ENCODE results near the gene RFLNA.

The RFLNA gene

GRCh38 chr12:124294780-124295341 is at the start of gene RFLNA:
TSS of gene RFLNA (plus strand) at chr12:124295093. CDS start at chr12:124295430, 337 bp downstream.
- no peak for DNase-seq

GRCh38 chr12:124247331-124247730 is 47.6 kb upstream of the RFLNA start:
- DNase-seq, result no peak

GRCh38 chr12:124248941-124249825 is 45.7 kb upstream of the RFLNA start:
- peak in 1 of 2 experiments; percentile 24 for DNase-seq

- DNase-seq, result no peak
Measured at GRCh38 chr12:124251186-124251585, 43.7 kb upstream of the RFLNA start.

GRCh38 chr12:124252964-124253363 is 41.9 kb upstream of the RFLNA start:
- no peak for DNase-seq

- DNase-seq, result no peak
Measured at GRCh38 chr12:124254126-124254525, 40.8 kb upstream of the RFLNA start.

GRCh38 chr12:124259154-124260066 is 35.5 kb upstream of the RFLNA start:
- DNase-seq, result peak; percentile 60

- DNase-seq, result no peak
Measured at GRCh38 chr12:124261885-124262284, 33.0 kb upstream of the RFLNA start.

- DNase-seq, result no peak
Measured at GRCh38 chr12:124264089-124264795, 30.7 kb upstream of the RFLNA start.

GRCh38 chr12:124264879-124265278 is 30.0 kb upstream of the RFLNA start:
- DNase-seq, result no peak

GRCh38 chr12:124267205-124267778 is 27.6 kb upstream of the RFLNA start:
- DNase-seq, result no peak

GRCh38 chr12:124270671-124271070 is 24.2 kb upstream of the RFLNA start:
- no peak for DNase-seq

- DNase-seq, result peak; percentile 26 to 32
Measured at GRCh38 chr12:124273630-124274029, 21.3 kb upstream of the RFLNA start.

GRCh38 chr12:124276337-124276736 is 18.6 kb upstream of the RFLNA start:
- no peak for DNase-seq

- DNase-seq, result no peak
Measured at GRCh38 chr12:124277394-124278241, 17.3 kb upstream of the RFLNA start.

- DNase-seq, result no peak
Measured at GRCh38 chr12:124278389-124279101, 16.3 kb upstream of the RFLNA start.

GRCh38 chr12:124279315-124279714 is 15.6 kb upstream of the RFLNA start:
- DNase-seq, result no peak

- DNase-seq, result no peak
Measured at GRCh38 chr12:124279846-124280360, 15.0 kb upstream of the RFLNA start.

GRCh38 chr12:124281309-124281708 is 13.6 kb upstream of the RFLNA start:
- DNase-seq, result no peak

GRCh38 chr12:124282287-124282686 is 12.6 kb upstream of the RFLNA start:
- no peak for DNase-seq
